ENCODE data around the gene GPR107.

GPR107 gene

DNA sequence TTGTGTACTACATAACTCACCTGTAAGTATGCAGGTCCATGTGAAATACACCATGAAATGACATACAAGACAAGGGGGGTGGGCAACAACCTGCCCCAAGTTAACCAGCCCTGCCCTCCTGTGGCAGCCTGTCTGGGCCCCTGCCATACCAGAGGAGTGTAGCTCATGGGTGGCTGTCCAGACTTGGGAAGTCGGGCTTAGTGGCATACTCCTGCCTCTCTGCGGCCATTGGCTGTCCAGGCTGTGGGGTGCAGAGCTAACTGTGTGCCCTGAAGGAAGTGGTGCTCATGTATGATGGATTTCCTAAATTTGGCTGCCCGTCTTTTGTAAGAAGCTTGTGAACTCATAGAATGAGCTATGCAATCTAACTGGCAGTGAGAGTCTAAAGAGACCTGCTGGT is 47.0 kb downstream of the GPR107 start:
- H3K36me3 Mint-ChIP-seq (ENCODE audit: low read depth) = peaks cover 88% of the 10 kb centered on the region
- no peaks in the 10 kb centered on the region for H3K27me3 Mint-ChIP-seq
- H3K4me3 Mint-ChIP-seq = no peak overlapping the region
- H3K4me1 Mint-ChIP-seq (ENCODE audit: low read depth) = peaks cover 17% of the 10 kb centered on the region
- peak overlapping the region; percentile 7 for H3K27ac Mint-ChIP-seq
- DNase-seq = no peak
- no peaks in the 10 kb centered on the region for H3K9me3 Mint-ChIP-seq

DNA sequence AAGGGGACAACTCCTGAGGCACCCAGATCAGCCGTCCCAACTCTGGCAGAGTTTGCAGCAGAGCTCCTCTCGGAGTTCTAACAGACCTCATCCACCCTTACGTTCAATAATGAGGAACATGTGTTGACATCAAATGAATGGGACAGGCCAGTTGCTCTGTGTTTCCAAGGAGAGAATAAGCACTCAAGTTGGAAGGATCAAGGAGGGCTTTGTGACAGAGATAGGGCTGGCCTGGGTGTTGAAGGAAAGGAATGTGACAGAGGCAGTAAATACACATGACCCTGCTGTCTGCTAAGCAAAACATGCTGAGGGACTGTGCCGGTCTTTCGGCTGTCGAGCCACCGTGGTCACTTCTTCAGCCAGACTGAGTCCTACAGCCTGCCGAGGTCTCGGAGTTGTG is 48.2 kb downstream of the GPR107 start:
- no peak overlapping the region for H3K4me3 Mint-ChIP-seq
- no peaks in the 10 kb centered on the region for H3K27me3 Mint-ChIP-seq
- no peaks in the 10 kb centered on the region for H3K9me3 Mint-ChIP-seq
- DNase-seq = no peak
- no peak overlapping the region for H3K27ac Mint-ChIP-seq
- peaks cover 87% of the 10 kb centered on the region for H3K36me3 Mint-ChIP-seq (ENCODE audit: low read depth)
- peaks cover 13% of the 10 kb centered on the region for H3K4me1 Mint-ChIP-seq (ENCODE audit: low read depth)

DNA sequence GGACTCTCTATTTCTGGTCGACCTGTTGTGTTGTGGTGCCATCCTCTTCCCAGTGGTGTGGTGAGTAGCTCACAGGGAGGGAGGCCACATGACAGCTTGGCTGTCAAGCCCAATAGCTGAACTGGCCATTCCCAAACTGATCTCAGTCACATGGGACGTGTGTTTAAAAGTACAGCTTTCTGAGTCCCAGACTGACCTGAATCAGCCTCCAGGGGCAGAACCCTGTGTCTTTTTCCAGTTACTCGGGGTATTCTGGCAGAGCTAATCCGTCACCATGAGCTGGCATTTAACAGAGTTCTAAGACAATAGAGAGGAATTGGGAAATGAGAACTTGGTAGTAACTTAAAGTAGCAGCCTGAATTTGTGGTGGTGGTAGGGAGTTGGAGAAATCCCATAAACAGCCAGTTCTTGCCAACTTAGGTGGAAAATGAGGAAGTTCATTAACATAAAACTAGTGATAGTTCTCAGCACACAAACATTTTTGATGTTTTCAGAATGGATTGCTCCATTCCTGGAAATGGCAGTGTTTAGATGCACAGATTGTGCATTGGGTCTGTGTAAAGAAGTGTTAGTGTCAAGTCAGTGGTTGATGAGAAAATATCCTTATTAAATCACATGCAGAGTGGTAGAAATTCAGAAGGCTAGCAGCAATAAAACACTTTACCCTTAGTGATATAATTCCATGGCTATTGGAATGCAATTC is 50.9 kb downstream of the GPR107 start:
- H3K4me1 Mint-ChIP-seq (ENCODE audit: low read depth) = peaks cover 27% of the 10 kb centered on the region
- H3K4me3 Mint-ChIP-seq = no peak overlapping the region
- H3K27me3 Mint-ChIP-seq = no peaks in the 10 kb centered on the region
- H3K36me3 Mint-ChIP-seq (ENCODE audit: low read depth) = peaks cover 86% of the 10 kb centered on the region
- H3K27ac Mint-ChIP-seq = peak overlapping the region; percentile 74
- no peaks in the 10 kb centered on the region for H3K9me3 Mint-ChIP-seq
- no peak for DNase-seq

DNA sequence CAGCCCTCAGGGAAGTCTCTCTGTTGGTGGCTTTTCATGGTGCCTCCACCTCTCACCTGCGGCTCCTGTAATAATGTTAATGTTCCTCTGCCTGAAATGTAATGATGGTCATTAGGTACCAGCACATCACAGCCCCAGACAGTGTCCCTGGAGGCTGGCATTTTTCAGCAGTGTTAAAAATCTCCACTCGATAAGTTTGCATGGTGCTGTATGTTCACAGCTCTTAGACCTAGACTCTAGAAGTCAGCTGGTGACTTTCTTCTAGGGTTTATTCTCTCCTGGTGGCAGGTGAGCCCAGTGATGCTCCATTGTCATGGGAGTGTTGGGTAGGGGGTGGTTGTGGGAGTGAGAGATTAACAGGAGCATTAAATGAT is 53.1 kb downstream of the GPR107 start:
- Mint-ChIP-seq H3K36me3 (ENCODE audit: low read depth) (peaks cover 86% of the 10 kb centered on the region), H3K4me1 (ENCODE audit: low read depth) (peaks cover 43% of the 10 kb centered on the region)

GRCh38 chr9:130107234-130107861 is 53.6 kb downstream of the GPR107 start:
- Mint-ChIP-seq H3K36me3 (ENCODE audit: low read depth) (peaks cover 86% of the 10 kb centered on the region), H3K9me3 (no peaks in the 10 kb centered on the region), H3K4me3 (peak overlapping the region; percentile 23), H3K4me1 (ENCODE audit: low read depth) (peaks cover 46% of the 10 kb centered on the region), H3K27me3 (no peaks in the 10 kb centered on the region), H3K27ac (peak overlapping the region; percentile 93)
- peak; percentile 85 for DNase-seq

More for the DNA sequence above, 53.1 kb downstream of the GPR107 start:
- no peaks in the 10 kb centered on the region for H3K9me3 Mint-ChIP-seq
- peak overlapping the region; percentile 93 for H3K27ac Mint-ChIP-seq
- no peaks in the 10 kb centered on the region for H3K27me3 Mint-ChIP-seq
- no peak for DNase-seq
- H3K4me3 Mint-ChIP-seq = no peak overlapping the region

- H3K4me1 Mint-ChIP-seq (ENCODE audit: low read depth) = peaks cover 49% of the 10 kb centered on the region
- no peaks in the 10 kb centered on the region for H3K9me3 Mint-ChIP-seq
- H3K27ac Mint-ChIP-seq = peak overlapping the region; percentile 93
- H3K36me3 Mint-ChIP-seq (ENCODE audit: low read depth) = peaks cover 81% of the 10 kb centered on the region
- H3K27me3 Mint-ChIP-seq = no peaks in the 10 kb centered on the region
- DNase-seq = no peak
- peak overlapping the region; percentile 18 for H3K4me3 Mint-ChIP-seq
Observed at GRCh38 chr9:130107955-130108354, 54.2 kb downstream of the GPR107 start.

GRCh38 chr9:130110166-130110565 is 56.5 kb downstream of the GPR107 start:
- no peak for DNase-seq
- Mint-ChIP-seq H3K27ac (peak overlapping the region; percentile 63), H3K9me3 (no peaks in the 10 kb centered on the region), H3K4me3 (no peak overlapping the region), H3K4me1 (ENCODE audit: low read depth) (peaks cover 51% of the 10 kb centered on the region), H3K36me3 (ENCODE audit: low read depth) (peaks cover 69% of the 10 kb centered on the region), H3K27me3 (no peaks in the 10 kb centered on the region)

- H3K27ac Mint-ChIP-seq = peak overlapping the region; percentile 57
- no peaks in the 10 kb centered on the region for H3K27me3 Mint-ChIP-seq
- peaks cover 68% of the 10 kb centered on the region for H3K36me3 Mint-ChIP-seq (ENCODE audit: low read depth)
- H3K4me1 Mint-ChIP-seq (ENCODE audit: low read depth) = peaks cover 51% of the 10 kb centered on the region
- H3K9me3 Mint-ChIP-seq = no peaks in the 10 kb centered on the region
- no peak overlapping the region for H3K4me3 Mint-ChIP-seq
- DNase-seq = no peak
Observed at GRCh38 chr9:130110596-130111021, 56.9 kb downstream of the GPR107 start.

GRCh38 chr9:130111786-130112537 is 58.3 kb downstream of the GPR107 start:
- Mint-ChIP-seq H3K27me3 (no peaks in the 10 kb centered on the region), H3K27ac (peak overlapping the region; percentile 59), H3K9me3 (no peaks in the 10 kb centered on the region), H3K36me3 (ENCODE audit: low read depth) (peaks cover 71% of the 10 kb centered on the region), H3K4me1 (ENCODE audit: low read depth) (peaks cover 44% of the 10 kb centered on the region), H3K4me3 (no peak overlapping the region)
- DNase-seq = no peak

DNA sequence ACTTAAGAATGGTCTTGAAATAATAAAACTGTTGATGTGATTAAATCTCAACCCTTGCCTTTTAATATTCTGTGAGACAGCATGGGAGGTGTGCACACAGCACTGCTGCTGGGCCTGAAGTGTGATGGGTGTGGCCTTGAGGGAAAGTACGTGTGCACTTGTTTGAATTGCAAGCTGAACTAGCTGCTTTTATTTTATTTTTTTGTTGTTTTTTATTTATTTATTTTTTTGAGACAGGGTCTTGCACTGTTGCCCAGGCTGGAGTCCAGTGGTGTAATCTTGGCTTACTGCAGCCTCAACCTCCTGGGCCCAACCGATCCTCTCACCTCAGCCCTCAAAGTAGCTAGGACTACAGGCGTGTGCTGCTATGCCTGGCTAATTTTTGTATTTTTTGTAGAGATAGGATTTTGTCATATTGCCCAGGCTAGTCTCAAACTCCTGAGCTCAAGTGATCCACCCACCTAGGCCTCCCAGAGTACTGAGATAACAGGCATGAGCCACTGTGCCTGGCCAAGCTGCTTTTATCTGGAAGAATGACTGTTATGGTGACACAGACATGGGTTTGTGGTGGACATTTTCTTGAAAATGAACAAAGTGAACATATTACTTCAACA is 58.9 kb downstream of the GPR107 start:
- H3K36me3 Mint-ChIP-seq (ENCODE audit: low read depth) = peaks cover 71% of the 10 kb centered on the region
- H3K4me3 Mint-ChIP-seq = no peak overlapping the region
- DNase-seq = no peak
- H3K9me3 Mint-ChIP-seq = no peaks in the 10 kb centered on the region
- no peaks in the 10 kb centered on the region for H3K27me3 Mint-ChIP-seq
- peaks cover 41% of the 10 kb centered on the region for H3K4me1 Mint-ChIP-seq (ENCODE audit: low read depth)
- peak overlapping the region; percentile 37 for H3K27ac Mint-ChIP-seq

GRCh38 chr9:130114741-130115140 is 61.0 kb downstream of the GPR107 start:
- H3K4me3 Mint-ChIP-seq = no peak overlapping the region
- no peaks in the 10 kb centered on the region for H3K9me3 Mint-ChIP-seq
- H3K27me3 Mint-ChIP-seq = no peaks in the 10 kb centered on the region
- H3K27ac Mint-ChIP-seq = no peak overlapping the region
- no peak for DNase-seq
- peaks cover 75% of the 10 kb centered on the region for H3K36me3 Mint-ChIP-seq (ENCODE audit: low read depth)
- peaks cover 38% of the 10 kb centered on the region for H3K4me1 Mint-ChIP-seq (ENCODE audit: low read depth)

DNA sequence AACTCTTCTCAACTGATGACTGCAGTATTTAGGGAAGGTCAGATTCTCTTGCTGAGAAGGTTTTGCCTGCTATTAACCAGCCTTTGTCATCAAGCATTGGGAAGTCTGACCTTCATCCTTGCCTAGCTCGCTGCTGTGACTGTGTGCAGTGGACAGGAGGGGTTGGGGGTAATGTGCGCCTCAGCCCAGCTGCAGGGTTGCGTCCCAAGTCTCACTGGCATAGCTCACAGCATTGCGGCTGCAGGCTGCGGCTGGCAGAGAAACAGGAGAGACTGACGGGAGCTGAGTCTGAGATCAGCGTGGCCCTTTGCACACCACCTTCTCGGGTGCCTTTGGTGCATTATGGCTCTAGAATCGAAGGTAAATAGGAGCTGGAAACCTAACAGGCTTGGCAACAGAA is 62.6 kb downstream of the GPR107 start:
- no peaks in the 10 kb centered on the region for H3K9me3 Mint-ChIP-seq
- no peaks in the 10 kb centered on the region for H3K27me3 Mint-ChIP-seq
- H3K36me3 Mint-ChIP-seq (ENCODE audit: low read depth) = peaks cover 75% of the 10 kb centered on the region
- peaks cover 24% of the 10 kb centered on the region for H3K4me1 Mint-ChIP-seq (ENCODE audit: low read depth)
- no peak for DNase-seq
- H3K4me3 Mint-ChIP-seq = no peak overlapping the region
- no peak overlapping the region for H3K27ac Mint-ChIP-seq

GRCh38 chr9:130117376-130117775 is 63.7 kb downstream of the GPR107 start:
- H3K4me3 Mint-ChIP-seq = no peak overlapping the region
- H3K27me3 Mint-ChIP-seq = no peaks in the 10 kb centered on the region
- H3K27ac Mint-ChIP-seq = peak overlapping the region; percentile 71
- peaks cover 73% of the 10 kb centered on the region for H3K36me3 Mint-ChIP-seq (ENCODE audit: low read depth)
- no peaks in the 10 kb centered on the region for H3K9me3 Mint-ChIP-seq
- H3K4me1 Mint-ChIP-seq (ENCODE audit: low read depth) = peaks cover 16% of the 10 kb centered on the region
- no peak for DNase-seq

GRCh38 chr9:130117816-130118632 is 64.3 kb downstream of the GPR107 start:
- no peak overlapping the region for H3K4me3 Mint-ChIP-seq
- H3K27ac Mint-ChIP-seq = peak overlapping the region; percentile 82

More at GRCh38 chr9:130117816-130118632, 64.3 kb downstream of the GPR107 start:
- Mint-ChIP-seq H3K4me1 (ENCODE audit: low read depth) (peaks cover 13% of the 10 kb centered on the region), H3K27me3 (no peaks in the 10 kb centered on the region), H3K36me3 (ENCODE audit: low read depth) (peaks cover 77% of the 10 kb centered on the region), H3K9me3 (no peaks in the 10 kb centered on the region)
- DNase-seq = no peak

All from activated T-cell treated with anti-CD3 and anti-CD28 coated beads, Interleukin-2, amount 50 U/mL, for 24 hours (primary cell).